Loucy (cell line): ENCODE data around the gene NCF4.

Experiments
- H2AFZ ChIP-seq: fragments of 200-600 bp; sonication (generic); 2 replicates; pipeline ENCODE4 v1.6.0; 2016; ENCODE audit warnings: antibody characterized with exemption, mild to moderate bottlenecking, low read length, moderate library complexity
- H3F3A ChIP-seq: fragments of 200-600 bp; 2 replicates; pipeline ENCODE4 v1.6.0; 2016; ENCODE audit warnings: antibody characterized with exemption, low read depth, mild to moderate bottlenecking
- H3K27me3 ChIP-seq: fragments of 200-600 bp; sonication (generic); 2 replicates; pipeline ENCODE4 v1.6.1; 2014; ENCODE audit warnings: low read length, mild to moderate bottlenecking; ENCODE audit not compliant: insufficient read depth, poor library complexity, severe bottlenecking
- H3K36me3 ChIP-seq: fragments of 200-600 bp; sonication (generic); 2 replicates; pipeline ENCODE4 v1.6.1; 2016; ENCODE audit warnings: low read length; ENCODE audit not compliant: insufficient read depth
- H3K4me1 ChIP-seq: fragments of 200-600 bp; sonication (generic); 2 replicates; pipeline ENCODE4 v1.5.1; 2014; ENCODE audit warnings: low read length, mild to moderate bottlenecking; ENCODE audit not compliant: insufficient read depth, poor library complexity, severe bottlenecking
- H3K4me2 ChIP-seq: fragments of 200-600 bp; sonication (generic); 2 replicates; pipeline ENCODE4 v1.6.0; 2014; ENCODE audit warnings: antibody characterized with exemption, low read length, low read depth, mild to moderate bottlenecking; ENCODE audit not compliant: poor library complexity, severe bottlenecking
- H3K4me3 ChIP-seq: fragments of 200-600 bp; sonication (generic); 2 replicates; pipeline ENCODE4 v1.5.1; 2014; ENCODE audit warnings: low read length, mild to moderate bottlenecking, mixed read lengths; ENCODE audit not compliant: poor library complexity, severe bottlenecking
- H3K79me2 ChIP-seq: fragments of 200-600 bp; sonication (generic); 2 replicates; pipeline ENCODE4 v1.6.1; 2014; ENCODE audit warnings: low read length; ENCODE audit not compliant: insufficient read depth
- H3K9ac ChIP-seq: fragments of 200-600 bp; sonication (generic); 2 replicates; pipeline ENCODE4 v1.6.0; 2014; ENCODE audit warnings: mild to moderate bottlenecking, low read depth, low read length, moderate library complexity; ENCODE audit not compliant: poor library complexity, severe bottlenecking
- H3K9me2 ChIP-seq: fragments of 200-600 bp; sonication (generic); replicated peaks from 2 replicates; pipeline ENCODE4 v1.6.1; 2016; ENCODE audit warnings: low read depth, low read length, mixed read lengths
- H3K9me3 ChIP-seq: fragments of 200-600 bp; sonication (generic); 2 replicates; pipeline ENCODE4 v1.6.1; 2014; ENCODE audit warnings: mild to moderate bottlenecking, antibody characterized with exemption, low read length, low read depth; ENCODE audit not compliant: insufficient read depth
- H4K20me1 ChIP-seq: fragments of 200-600 bp; sonication (generic); 2 replicates; pipeline ENCODE4 v1.6.0; 2014; ENCODE audit warnings: antibody characterized with exemption, low read length, mild to moderate bottlenecking; ENCODE audit not compliant: insufficient read depth, poor library complexity, severe bottlenecking
- CTCF ChIP-seq: fragments of 200-600 bp; sonication (generic); conservative IDR thresholded peaks from 2 replicates; pipeline ENCODE4 v1.5.1; 2014; ENCODE audit warnings: mild to moderate bottlenecking, antibody characterized with exemption, low read length
- EZH2phosphoT487 ChIP-seq: fragments of 200-600 bp; IDR thresholded peaks from 2 replicates; pipeline ENCODE4 v1.6.1; 2018; ENCODE audit warnings: antibody characterized with exemption, mild to moderate bottlenecking, moderate library complexity, borderline replicate concordance

The NCF4 gene

GRCh38 chr22:36858966-36859365, 1.8 kb upstream of the NCF4 start:
- Histone ChIP-seq H3F3A (no peaks in the 10 kb centered on the region), H3K4me1 (no peaks in the 10 kb centered on the region), H2AFZ (no peak overlapping the region), H4K20me1 (no peaks in the 10 kb centered on the region), H3K4me3 (no peak overlapping the region), H3K9me2 (no peaks in the 10 kb centered on the region), H3K4me2 (no peak overlapping the region), H3K27me3 (no peaks in the 10 kb centered on the region), H3K9me3 (no peaks in the 10 kb centered on the region), H3K36me3 (no peaks in the 10 kb centered on the region), H3K79me2 (no peaks in the 10 kb centered on the region), H3K9ac (no peak overlapping the region)
- TF ChIP-seq EZH2phosphoT487 (no peak), CTCF (no peak)

- Histone ChIP-seq H2AFZ (no peak overlapping the region), H3K9ac (no peak overlapping the region), H3K4me1 (no peaks in the 10 kb centered on the region), H3K9me3 (no peaks in the 10 kb centered on the region), H3K4me3 (no peak overlapping the region), H3K79me2 (no peaks in the 10 kb centered on the region), H4K20me1 (no peaks in the 10 kb centered on the region), H3K36me3 (no peaks in the 10 kb centered on the region), H3K27me3 (no peaks in the 10 kb centered on the region), H3K4me2 (no peak overlapping the region), H3F3A (no peaks in the 10 kb centered on the region), H3K9me2 (no peaks in the 10 kb centered on the region)
- TF ChIP-seq EZH2phosphoT487, result no peak
- no peak for TF ChIP-seq CTCF
Measured at GRCh38 chr22:36860017-36860416, 789 bp upstream of the NCF4 start.

GRCh38 chr22:36860438-36860820, 377 bp upstream of the NCF4 start:
- H3K4me1 ChIP-seq, result no peaks in the 10 kb centered on the region
- H3K27me3 ChIP-seq, result no peaks in the 10 kb centered on the region
- no peak for TF ChIP-seq EZH2phosphoT487
- TF ChIP-seq CTCF, result no peak
- H4K20me1 ChIP-seq, result no peaks in the 10 kb centered on the region
- no peaks in the 10 kb centered on the region for H3K9me2 ChIP-seq
- H3K36me3 ChIP-seq, result no peaks in the 10 kb centered on the region
- H3K9me3 ChIP-seq, result no peaks in the 10 kb centered on the region
- H3K9ac ChIP-seq, result no peak overlapping the region
- no peak overlapping the region for H3K4me3 ChIP-seq
- peak overlapping the region; percentile 49; the same call in 1 of the 2 replicates for H2AFZ ChIP-seq
- H3K4me2 ChIP-seq, result no peak overlapping the region
- H3F3A ChIP-seq, result no peaks in the 10 kb centered on the region
- H3K79me2 ChIP-seq, result no peaks in the 10 kb centered on the region
